OCI-M2 (cell line): ENCODE results near the gene FGD1.
"Not testable (repeated sequence)": the region's sequence is repeated elsewhere in the genome, so short reads cannot be mapped to it uniquely, and the experiment has no call there.

ENCODE experiments used
- DNase-seq: peaks from one replicate; lab custom pipeline; 2025; ENCODE audit not compliant: unreplicated experiment; lab: John Stamatoyannopoulos, UW

The FGD1 gene

DNA sequence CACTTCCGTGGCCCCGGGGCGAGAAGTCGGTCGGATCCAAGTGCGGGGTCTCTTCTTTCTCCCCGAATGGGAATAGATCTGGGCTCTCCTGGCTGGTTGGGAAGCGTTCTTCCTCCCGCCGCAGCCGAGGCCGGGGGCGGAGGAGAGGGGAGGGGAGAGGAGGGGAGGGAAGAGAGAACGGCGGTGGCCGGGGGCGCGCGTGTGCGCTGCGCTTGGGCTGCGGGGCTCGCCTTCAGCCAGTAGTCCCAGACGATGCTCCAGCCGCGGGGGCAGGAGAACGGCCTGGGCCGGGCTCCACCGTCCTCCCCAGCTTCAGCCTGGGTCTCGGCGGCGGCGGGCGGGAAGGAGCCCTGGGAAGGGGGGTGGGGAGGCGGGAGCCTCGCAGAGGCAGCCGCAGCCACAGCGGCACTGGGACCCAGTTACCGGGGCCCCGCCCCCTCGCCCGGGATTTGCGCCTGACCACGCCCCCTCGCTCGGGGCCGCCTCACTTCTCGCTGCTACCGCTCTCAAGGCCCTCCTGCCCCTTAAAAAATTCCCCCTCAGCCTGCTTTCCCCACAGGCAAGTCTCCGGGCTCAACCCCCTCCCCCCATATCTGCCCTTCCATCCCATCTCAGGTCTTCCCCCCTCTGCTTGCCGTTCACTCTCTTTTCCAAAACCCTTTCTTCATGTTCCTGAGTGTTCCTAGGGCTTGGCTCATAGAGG, at the start of gene FGD1:
Gene FGD1, minus strand, starts transcription at position 421 of the 703 bp plus-strand sequence. CDS start 802 bp downstream, outside the sequence.
- no peak for DNase-seq

DNA sequence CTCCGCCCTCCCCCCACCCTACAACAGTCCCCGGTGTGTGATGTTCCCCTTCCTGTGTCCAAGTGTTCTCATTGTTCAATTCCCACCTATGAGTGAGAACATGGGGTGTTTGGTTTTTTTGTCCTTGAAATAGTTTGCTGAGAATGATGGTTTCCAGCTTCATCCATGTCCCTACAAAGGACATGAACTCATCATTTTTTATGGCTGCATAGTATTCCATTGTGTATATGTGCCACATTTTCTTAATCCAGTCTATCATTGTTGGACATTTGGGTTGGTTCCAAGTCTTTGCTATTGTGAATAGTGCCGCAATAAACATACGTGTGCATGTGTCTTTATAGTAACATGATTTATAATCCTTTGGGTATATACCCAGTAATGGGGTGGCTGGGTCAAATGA, 46.2 kb upstream of the FGD1 start:
- DNase-seq: not testable (repeated sequence)

DNA sequence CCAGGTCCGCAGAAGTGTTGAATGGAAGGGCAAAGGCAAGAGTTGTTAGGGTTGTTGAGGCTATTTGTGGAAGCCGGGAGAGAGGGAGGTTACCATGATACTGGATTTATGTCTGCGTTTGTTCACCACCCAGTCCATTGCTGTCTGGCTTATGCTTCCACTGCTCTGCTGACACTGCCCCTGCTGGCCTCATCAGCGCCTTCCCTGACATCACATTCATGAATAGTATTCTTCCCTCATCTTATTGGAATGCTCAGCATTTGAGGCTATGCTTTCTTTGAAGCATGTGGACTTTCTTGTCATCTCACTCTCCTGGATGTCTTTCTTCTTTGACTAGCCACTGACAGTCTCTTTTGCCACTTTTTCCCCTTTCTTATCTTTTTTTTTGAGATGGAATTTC, 44.3 kb upstream of the FGD1 start:
- no peak for DNase-seq

- DNase-seq: no peak
Observed at GRCh38 chrX:54534271-54534670, 38.2 kb upstream of the FGD1 start.

DNA sequence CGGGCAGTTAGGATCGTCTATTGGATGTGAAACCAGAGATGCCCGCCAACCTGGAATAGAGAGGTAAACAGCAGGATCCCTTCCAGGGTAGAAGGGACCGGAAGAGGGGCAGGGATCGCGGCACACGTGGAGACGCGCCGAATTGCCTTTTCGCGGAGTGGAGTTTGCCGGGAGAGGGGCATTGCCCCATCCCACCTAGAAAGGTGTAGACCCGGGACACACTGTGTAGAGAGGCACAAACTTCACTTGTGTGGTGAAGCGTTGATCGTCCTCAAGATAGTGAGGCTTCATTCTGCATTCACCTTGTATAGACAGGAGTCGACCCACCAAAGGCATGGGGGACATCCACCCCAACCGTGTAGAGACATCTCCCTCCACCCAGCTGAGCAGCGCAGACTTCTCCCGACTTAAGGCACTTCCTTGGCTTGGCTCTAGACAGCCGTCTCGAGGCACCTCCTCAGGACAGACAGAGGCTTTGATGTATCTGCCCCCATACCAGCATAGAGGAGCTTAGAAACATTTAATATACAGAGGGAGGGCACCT, 34.4 kb upstream of the FGD1 start:
- no peak for DNase-seq

DNA sequence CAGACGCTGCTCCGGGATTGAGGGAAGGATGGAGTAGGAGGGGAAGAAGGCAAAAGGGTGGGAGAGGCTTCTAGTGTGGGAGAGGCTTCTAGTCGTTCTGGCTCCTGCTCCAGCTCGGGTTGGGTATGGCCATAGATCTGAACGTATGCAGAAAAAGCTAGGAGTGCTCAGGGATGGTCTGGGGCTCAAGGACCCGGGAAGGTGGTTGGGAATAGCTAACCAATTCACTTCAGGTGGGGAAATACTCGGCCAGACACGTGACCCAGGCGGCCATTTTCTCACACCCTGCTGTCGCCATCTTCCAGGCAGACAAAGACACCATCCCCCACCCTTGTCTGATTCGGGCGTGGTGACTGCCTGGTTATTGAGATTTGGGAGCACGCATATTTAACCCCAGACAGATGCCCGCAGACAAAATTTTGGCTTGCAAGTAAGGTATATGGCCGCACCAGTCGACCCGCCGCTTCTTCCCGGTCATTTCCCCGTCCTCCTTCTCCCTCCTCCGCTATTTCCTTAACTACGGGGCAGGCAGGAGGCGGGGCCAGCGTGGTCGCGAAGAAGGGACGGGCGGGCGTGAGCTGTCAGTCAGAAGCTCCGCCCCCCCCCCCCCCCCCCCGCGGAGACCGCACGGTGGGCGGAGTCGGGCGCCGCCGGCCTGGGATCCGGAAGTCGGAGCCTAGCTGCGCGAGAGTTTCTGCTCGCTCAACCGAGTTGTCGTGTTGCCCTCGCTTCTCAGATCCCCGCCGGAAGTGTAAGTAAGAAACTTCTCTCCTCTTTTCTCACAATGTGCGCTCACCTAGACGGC, 33.7 kb upstream of the FGD1 start, which contains the start of gene GNL3L:
Gene GNL3L, plus strand, starts transcription at position 668 of the 805 bp plus-strand sequence. CDS start 2,348 bp downstream, outside the sequence.
- DNase-seq: peak; percentile 76

- peak; percentile 37 for DNase-seq
Observed at GRCh38 chrX:54529151-54529550, 33.1 kb upstream of the FGD1 start.

- no peak for DNase-seq
Observed at GRCh38 chrX:54509400-54509799, 13.4 kb upstream of the FGD1 start.

- no peak for DNase-seq
Observed at GRCh38 chrX:54496936-54497335, 902 bp upstream of the FGD1 start.

GRCh38 chrX:54496517-54496852, 451 bp upstream of the FGD1 start:
- no peak for DNase-seq

DNA sequence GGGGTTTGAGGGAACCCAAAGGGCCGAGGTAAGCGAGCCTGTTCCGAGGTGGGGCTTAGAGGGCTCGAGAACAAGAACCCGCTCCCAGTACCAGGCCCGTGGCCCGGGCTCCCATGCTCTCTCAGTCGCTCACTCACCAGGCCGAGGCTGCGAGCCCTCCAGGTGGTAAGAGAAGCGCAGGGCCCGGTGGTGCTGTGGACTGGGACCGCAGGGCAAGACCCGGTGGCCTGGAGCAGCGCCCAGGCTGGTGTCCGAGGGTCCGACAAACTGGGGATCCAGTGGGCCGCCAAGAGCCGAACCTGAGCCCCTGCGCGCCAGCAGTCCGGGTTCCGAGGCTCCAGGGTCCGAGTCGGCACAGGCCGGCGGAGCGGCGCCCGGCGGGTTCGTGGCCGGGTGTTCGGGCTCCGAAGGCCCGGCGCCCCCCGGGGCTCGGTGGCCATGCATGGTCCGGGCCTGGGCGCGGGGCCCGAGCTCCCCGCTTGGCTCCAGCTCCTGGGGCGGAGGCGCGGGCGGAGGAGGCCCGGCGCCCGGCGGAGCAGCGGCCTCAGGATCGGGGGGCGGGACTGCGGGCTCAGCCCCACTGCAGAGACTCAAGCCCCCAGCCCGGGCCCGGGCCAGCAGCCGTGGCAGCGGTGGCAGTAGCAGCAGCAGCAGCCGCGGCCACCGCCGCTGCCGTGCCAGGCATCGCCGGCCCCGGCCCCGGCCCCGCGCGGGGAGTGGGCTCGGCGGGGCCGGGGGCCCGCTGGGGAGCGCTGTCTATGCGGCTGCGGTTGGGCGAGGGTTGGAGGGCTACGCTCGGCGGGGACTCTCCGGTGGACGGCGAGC, 833 bp downstream of the FGD1 start:
- no peak for DNase-seq

DNA sequence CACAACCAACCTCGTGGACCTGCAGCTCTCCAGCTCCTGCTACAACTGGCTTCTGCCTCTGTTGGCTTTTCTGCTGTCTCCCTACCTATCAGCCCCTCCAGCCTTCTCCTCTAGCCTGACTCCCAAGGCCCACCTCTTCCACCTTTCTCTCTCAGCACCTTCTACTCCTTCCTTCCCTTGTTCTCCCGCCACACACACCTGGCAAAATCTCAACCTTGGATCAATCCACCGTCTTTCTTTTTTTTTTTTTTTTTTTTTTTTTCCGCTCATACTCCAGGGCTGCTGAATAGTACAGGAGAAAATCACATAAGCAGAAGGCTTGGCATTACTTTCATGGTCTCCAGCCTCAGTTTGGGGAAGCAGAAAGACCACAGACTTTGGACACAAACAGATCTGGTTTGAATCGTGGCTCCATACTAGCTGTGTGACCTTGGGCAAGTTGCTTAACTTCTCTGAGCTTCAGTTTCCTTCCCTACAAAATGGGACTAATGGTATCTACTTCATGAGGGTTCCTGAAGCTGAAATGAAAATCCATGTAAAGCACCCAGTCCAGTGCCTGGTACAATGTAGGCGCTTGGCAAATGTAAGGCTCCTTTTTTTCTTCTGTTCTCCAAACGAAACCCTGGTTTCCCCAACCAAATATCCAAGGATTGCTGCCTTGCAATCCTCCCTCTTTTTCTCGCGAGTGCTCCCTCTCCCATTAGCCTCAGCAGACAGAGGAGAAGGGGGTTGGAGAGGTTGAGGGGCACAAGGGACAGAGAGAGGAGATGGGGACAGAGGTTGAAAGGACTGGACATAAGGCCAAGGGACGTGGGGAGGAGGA, 1.7 kb downstream of the FGD1 start:
- no peak for DNase-seq

DNA sequence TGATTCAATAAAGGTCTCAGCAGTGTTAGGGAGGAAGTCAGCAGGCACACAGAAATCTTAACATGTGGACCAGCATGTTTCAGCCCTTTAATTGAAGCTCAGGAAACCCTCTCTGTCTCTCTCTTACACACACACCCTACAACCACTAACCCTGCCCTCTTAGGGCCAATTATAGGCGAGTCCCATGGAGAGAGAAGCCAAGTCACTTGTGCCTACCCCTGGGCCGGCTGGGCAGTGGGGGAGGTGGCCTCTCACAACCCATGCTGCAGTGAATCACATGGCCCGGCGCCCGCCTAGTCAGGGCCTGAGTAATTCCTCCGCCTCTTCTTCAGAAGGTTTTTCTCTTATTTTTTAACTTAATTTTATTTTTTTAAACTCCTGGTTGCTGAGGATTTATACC, 3.7 kb downstream of the FGD1 start:
- no peak for DNase-seq

DNA sequence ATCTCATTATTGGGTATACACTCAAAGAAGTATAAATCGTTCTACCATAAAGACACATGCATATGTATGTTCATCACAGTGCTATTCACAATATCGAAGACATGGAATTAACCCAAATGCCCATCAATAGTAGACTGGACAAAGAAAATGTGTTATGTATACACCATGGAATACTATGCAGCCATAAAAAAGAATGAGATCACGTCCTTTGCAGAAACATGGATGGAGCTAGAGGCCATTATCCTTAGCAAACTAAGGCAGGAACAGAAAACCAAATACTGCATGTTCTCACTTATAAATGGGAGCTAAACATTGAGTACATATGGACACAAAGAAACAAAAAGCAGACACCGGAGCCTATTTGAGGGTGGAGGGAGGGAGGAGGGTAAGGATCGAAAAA, 6.2 kb downstream of the FGD1 start:
- DNase-seq: not testable (repeated sequence)

DNA sequence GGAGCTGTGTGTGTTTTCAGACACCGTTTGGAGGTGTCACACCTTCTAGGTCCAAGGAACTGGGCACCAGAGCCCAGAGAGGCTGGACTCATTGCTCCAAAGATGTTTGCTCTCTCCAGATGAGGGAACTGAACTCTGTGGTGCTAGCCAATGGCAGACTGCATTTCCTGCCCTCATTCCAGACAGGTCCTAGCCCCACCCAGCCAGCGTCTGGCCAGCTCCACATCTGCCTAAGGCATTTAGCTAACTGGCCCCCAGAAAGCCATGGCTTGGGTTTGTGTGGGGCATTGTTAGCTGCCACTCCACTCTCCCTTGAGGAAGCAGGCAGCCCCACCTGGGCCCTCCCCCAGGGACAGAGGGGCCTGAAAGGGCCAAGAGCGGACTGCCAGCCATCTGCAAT, 11.4 kb downstream of the FGD1 start:
- DNase-seq: no peak

GRCh38 chrX:54483946-54484345, 12.1 kb downstream of the FGD1 start:
- no peak for DNase-seq

- DNase-seq: no peak
Observed at GRCh38 chrX:54482839-54483593, 13.0 kb downstream of the FGD1 start.

- no peak for DNase-seq
Observed at GRCh38 chrX:54479136-54480111, 16.6 kb downstream of the FGD1 start.
